Heart left ventricle (tissue), 13 donors: Measurements from ENCODE around the gene ENTPD8.

Source experiments
- POLR2A ChIP-seq, 2 donors: fragments of 450-650 bp; IDR thresholded peaks; one replicate each; pipeline ENCODE4 v1.6.1; 2017; ENCODE audit warnings: antibody characterized with exemption in 2 of 2, mild to moderate bottlenecking in 2 of 2, moderate library complexity in 2 of 2
- TF ChIP-seq, protein P1 (sequence below), 12 donors: fragments of 200-600 bp; sonication (generic) in 4 of 12; IDR thresholded peaks; one replicate each; pipeline versions ENCODE4 v1.5.0 to v1.8.0; 2018 to 2022; ENCODE audit warnings: antibody characterized with exemption in 12 of 12, mild to moderate bottlenecking in 5 of 12
- donor health status: ischemic (EF 13 %, LVEDD 7.1; RV severe dilation, severe dysfunction).
- donor health status: DM: no; HTN: yes; CAD: no.
- donor health status: DM: no; HTN: no; CAD: no.
- donor health status: ischemic (EF 25% LVEDD 6.9; RV normal size, moderate dysfunction).
- donor health status: ischemic (EF 25% LVEDD 5.7; RV mildly dilated, moderate dysfunction).
- donor health status: ischemic (EF 35%, LVEDD 5.7; RV mildly dilated, moderate dysfunction).
- donor health status: nonischemic (EF 11% LVEDD 7.7; RV severe dilation, severe dysfunction).
- donor health status: DM: yes; HTN: yes; CAD: no.
- donor health status: PGD.
- donor health status: ischemic (EF 29% LVEDD 5.4; RV normal size, mild dysfunction).
- donor health status: nonischemic (EF 23%, LVEDD 6.1; RV moderate dilation, normal function).

DNA sequence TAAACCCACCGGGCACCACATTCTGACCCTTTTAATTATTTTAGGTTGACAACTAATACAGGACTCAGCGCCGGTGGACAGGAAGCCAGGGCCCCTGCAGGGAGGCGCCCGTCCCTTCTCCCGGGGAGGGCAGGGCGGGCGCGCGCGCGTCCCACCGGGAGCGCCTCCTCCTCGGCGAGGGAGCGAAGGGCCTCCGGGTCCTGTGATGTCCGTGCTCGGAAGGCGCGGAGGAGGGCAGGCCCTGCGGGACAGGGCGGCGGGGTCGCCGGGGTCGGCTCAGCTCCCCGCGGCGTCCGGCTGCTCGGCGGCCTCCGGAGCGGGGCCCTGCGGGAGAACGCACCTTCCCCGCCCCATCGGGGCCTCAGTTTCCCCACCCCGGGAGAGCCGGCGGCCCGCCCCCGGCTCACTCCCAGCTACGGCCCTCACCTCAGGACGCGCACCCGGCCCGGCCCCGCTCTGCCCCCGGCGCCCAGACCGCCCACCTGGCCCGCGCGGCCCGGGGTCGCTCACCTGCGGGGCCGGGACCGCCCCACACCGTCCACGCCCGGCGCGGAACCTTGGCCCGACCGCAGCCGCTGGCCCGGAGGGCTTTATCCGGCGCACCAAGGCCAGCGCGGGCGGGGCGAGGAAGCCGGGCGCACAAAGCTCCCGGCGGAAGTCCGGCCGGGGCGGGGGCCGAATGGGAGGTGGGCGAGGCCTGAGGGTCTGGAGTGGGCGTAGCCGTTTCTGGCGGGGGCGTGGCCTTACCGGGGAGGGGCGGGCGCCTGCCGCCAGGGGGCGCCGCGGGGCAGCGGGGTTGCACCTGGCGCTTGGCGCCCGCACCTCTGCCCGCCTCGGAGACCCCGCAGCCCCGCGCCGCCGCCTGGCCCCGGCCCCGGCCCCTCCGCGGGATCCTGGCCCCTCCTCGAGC lies 18.3 kb downstream of the ENTPD8 start, which contains the start of the genes EXD3 and NOXA1:
- TF ChIP-seq, protein P1, sequence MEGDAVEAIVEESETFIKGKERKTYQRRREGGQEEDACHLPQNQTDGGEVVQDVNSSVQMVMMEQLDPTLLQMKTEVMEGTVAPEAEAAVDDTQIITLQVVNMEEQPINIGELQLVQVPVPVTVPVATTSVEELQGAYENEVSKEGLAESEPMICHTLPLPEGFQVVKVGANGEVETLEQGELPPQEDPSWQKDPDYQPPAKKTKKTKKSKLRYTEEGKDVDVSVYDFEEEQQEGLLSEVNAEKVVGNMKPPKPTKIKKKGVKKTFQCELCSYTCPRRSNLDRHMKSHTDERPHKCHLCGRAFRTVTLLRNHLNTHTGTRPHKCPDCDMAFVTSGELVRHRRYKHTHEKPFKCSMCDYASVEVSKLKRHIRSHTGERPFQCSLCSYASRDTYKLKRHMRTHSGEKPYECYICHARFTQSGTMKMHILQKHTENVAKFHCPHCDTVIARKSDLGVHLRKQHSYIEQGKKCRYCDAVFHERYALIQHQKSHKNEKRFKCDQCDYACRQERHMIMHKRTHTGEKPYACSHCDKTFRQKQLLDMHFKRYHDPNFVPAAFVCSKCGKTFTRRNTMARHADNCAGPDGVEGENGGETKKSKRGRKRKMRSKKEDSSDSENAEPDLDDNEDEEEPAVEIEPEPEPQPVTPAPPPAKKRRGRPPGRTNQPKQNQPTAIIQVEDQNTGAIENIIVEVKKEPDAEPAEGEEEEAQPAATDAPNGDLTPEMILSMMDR (IDR thresholded peaks at IDR 0.05): peak; percentile 26 to 88 (median 63)
- TF ChIP-seq POLR2A (IDR thresholded peaks at IDR 0.05): peak in 1 of 2 donors; percentile 49
